Measurements from ENCODE around the gene CDC20.

Gene CDC20

DNA sequence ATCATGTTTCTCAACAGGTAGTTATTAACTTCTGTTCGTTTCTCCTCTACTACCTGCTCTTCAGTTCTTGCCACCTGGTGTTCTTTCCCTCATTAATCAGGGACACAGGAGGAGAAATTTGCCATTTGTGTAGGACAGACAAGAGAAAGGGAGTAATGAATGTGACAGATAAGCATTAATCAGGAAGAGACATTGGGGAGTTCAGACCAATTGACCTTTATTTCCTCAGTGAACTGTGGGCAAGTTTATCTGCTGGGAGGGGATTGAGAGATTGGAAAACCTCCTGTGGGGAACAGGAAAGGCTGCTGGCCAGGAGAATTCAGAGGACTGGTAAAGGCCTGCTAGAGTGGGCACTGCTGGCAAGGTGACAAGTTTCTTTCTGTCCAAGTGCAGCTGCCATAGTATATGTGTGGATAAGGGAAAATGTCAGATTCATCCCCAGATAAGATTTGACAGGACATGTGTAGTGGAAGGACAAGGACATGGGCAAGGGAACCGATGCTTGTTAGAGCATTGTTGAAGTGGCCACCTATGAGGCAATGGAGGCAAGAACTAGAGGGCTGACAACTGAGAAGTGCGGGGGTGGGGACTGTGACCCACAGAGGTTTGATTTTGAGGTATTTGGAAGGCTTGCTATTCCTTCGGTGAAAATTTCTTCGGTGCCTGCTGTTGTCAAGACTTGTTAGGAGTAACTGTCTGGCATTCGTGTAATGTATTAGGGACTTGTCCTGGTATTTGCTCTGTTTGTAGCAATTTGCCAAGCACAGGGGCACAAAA lies 43.5 kb downstream of the CDC20 start:
- H3K36me3 ChIP-seq (ENCODE audit: control insufficient read depth, insufficient read depth, low read length), result peaks cover 45% of the 10 kb centered on the region
- no peak overlapping the region for H3K27ac ChIP-seq (ENCODE audit: low read depth, low read length, severe bottlenecking)
- WGBS, 2 experiments (ENCODE audit: insufficient coverage in 2 of 2), result 94 to 100% methylated on average over 4 to 5 of the region's 6 CpGs
- no peaks in the 10 kb centered on the region for H3K4me1 ChIP-seq (ENCODE audit: control insufficient read depth, insufficient read depth, low read length, poor library complexity, severe bottlenecking)
- H3K9me3 ChIP-seq (ENCODE audit: control insufficient read depth, low read length), result no peaks in the 10 kb centered on the region
- no peak overlapping the region for H3K4me3 ChIP-seq (ENCODE audit: extremely low read depth, insufficient read depth, low read length, poor library complexity, severe bottlenecking)

DNA sequence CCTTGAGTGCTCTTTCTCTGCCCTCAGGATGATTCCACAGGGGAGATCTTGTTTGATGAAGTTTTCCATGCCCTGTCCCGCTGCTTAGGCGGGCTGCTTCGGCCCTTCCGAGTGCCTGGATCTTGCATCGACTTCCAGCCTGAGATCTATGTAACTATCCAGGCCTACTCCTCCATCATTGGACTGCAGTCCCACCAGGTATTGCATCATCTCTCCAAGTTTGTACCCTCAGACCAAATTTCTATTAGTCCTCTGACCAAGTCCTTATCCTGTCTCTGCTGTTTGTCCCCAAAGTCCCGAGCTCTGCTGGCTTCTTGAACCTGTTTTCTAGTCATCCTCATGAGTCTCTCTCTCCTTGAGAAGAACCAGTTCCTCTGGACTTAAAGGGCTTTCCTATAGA lies 45.6 kb downstream of the CDC20 start:
- no peak overlapping the region for H3K27ac ChIP-seq (ENCODE audit: low read depth, low read length, severe bottlenecking)
- 97 to 98% methylated on average over 6 of the region's 6 CpGs for WGBS, 2 experiments (ENCODE audit: insufficient coverage in 2 of 2)
- peaks cover 64% of the 10 kb centered on the region for H3K36me3 ChIP-seq (ENCODE audit: control insufficient read depth, insufficient read depth, low read length)
- no peak overlapping the region for H3K4me3 ChIP-seq (ENCODE audit: extremely low read depth, insufficient read depth, low read length, poor library complexity, severe bottlenecking)
- H3K4me1 ChIP-seq (ENCODE audit: control insufficient read depth, insufficient read depth, low read length, poor library complexity, severe bottlenecking), result no peaks in the 10 kb centered on the region
- H3K9me3 ChIP-seq (ENCODE audit: control insufficient read depth, low read length), result no peaks in the 10 kb centered on the region

GRCh38 chr1:43405219-43405875 lies 46.6 kb downstream of the CDC20 start:
- peaks cover 69% of the 10 kb centered on the region for H3K36me3 ChIP-seq (ENCODE audit: control insufficient read depth, insufficient read depth, low read length)

DNA sequence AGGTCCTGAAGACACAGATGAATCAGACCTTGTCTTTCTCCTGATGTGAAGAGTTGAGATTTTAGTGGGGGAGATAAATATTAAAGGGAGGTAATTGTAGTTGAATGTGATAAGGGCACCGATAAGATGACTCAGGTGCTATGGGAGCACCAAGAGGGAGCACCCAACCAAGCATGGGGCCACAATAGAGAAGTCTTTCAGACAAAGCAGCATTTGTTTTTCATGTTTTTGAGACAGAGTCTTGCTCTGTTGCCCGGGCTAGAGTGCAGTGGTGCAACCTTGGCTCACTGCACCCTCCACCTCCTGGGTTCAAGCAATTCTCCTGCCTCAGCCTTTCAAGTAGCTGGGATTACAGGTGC lies 47.1 kb downstream of the CDC20 start:
- H3K4me1 ChIP-seq (ENCODE audit: control insufficient read depth, insufficient read depth, low read length, poor library complexity, severe bottlenecking), result no peaks in the 10 kb centered on the region
- H3K9me3 ChIP-seq (ENCODE audit: control insufficient read depth, low read length), result no peaks in the 10 kb centered on the region
- WGBS, 2 experiments (ENCODE audit: insufficient coverage in 2 of 2), result 85 to 95% methylated on average over 2 of the region's 2 CpGs
- H3K36me3 ChIP-seq (ENCODE audit: control insufficient read depth, insufficient read depth, low read length), result peaks cover 70% of the 10 kb centered on the region
- no peak overlapping the region for H3K27ac ChIP-seq (ENCODE audit: low read depth, low read length, severe bottlenecking)
- H3K4me3 ChIP-seq (ENCODE audit: extremely low read depth, insufficient read depth, low read length, poor library complexity, severe bottlenecking), result no peak overlapping the region

More at GRCh38 chr1:43405219-43405875, 46.6 kb downstream of the CDC20 start:
- H3K27ac ChIP-seq (ENCODE audit: low read depth, low read length, severe bottlenecking), result no peak overlapping the region
- no peaks in the 10 kb centered on the region for H3K9me3 ChIP-seq (ENCODE audit: control insufficient read depth, low read length)
- H3K4me1 ChIP-seq (ENCODE audit: control insufficient read depth, insufficient read depth, low read length, poor library complexity, severe bottlenecking), result no peaks in the 10 kb centered on the region
- WGBS, 2 experiments (ENCODE audit: insufficient coverage in 2 of 2), result 90% methylated on average over 1 of the region's 6 CpGs
- H3K4me3 ChIP-seq (ENCODE audit: extremely low read depth, insufficient read depth, low read length, poor library complexity, severe bottlenecking), result no peak overlapping the region

DNA sequence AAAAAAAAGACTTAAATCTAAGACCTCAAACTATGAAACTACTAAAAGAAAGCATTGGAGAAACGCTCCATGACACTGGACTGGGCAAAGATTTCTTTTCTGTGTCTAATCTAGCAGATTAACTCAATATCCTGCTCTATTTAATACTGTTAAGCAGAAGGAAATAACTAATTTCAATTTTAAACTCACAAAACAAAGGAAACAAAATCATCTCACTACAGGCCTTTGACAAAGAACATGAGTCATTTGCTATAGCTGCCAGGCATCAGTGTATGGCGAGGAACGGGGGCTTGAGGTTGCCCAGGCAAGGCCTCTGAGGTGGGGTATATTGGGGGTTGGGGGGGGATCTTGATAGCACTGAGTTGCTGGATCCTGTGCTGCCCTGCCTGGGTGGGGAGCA lies 51.8 kb downstream of the CDC20 start:
- whole genome bisulfite sequencing, 2 experiments (ENCODE audit: insufficient coverage in 2 of 2), result 100% methylated on average over 1 of the region's 3 CpGs
- Histone ChIP-seq H3K4me1 (ENCODE audit: control insufficient read depth, insufficient read depth, low read length, poor library complexity, severe bottlenecking) (no peaks in the 10 kb centered on the region), H3K27ac (ENCODE audit: low read depth, low read length, severe bottlenecking) (no peak overlapping the region), H3K36me3 (ENCODE audit: control insufficient read depth, insufficient read depth, low read length) (peaks cover 56% of the 10 kb centered on the region), H3K9me3 (ENCODE audit: control insufficient read depth, low read length) (no peaks in the 10 kb centered on the region), H3K4me3 (ENCODE audit: extremely low read depth, insufficient read depth, low read length, poor library complexity, severe bottlenecking) (no peak overlapping the region)
